AG04450 (cell line): Measurements from ENCODE around the gene IGFBP2. TPM values are rescaled to one million over a fixed set of nuclear protein-coding genes. Genes with fewer than 3 reads are reported as not detected.
A peak's percentile ranks its signal among the peaks of the same experiment; 100 is the strongest.

ENCODE experiments used
- CTCF ChIA-PET: fragments of 300-600, 350-600 bp; formaldehyde crosslinking; extraction: SDS; loops from one replicate; lab custom pipeline; 2022; ENCODE audit warnings: antibody characterized with exemption, inconsistent platforms; lab: Charles Lee
- POLR2A ChIA-PET: fragments of 350-600 bp; formaldehyde crosslinking; extraction: SDS; loops from one replicate; lab custom pipeline; 2021; ENCODE audit warnings: antibody characterized with exemption, inconsistent platforms; lab: Yijun Ruan, JAX
- DNase-seq: peaks from one replicate; pipeline ENCODE4 v3.0.0-alpha.2; 2011; ENCODE audit warnings: low read depth, low spot score
- H3K27ac ChIP-seq: one replicate; pipeline ENCODE4 v1.5.1; 2012; ENCODE audit warnings: low read depth, low read length, control low read depth
- H3K27me3 ChIP-seq: one replicate; pipeline ENCODE4 v1.6.0; 2012; ENCODE audit warnings: low read length; ENCODE audit not compliant: control insufficient read depth, insufficient read depth
- H3K4me3 ChIP-seq: 2 replicates; pipeline ENCODE4 v1.5.1; 2011; ENCODE audit warnings: mild to moderate bottlenecking, low read depth, low read length, control low read depth
- H3K9me3 ChIP-seq: 2 replicates; pipeline ENCODE4 v1.5.1; 2012; ENCODE audit warnings: low read length; ENCODE audit not compliant: control insufficient read depth, insufficient read depth
- polyA plus RNA-seq: library from polyadenylated mRNA; depleted of rRNA; stranded (reverse); fragments of >200 nt; gene quantifications from 2 replicates; pipeline ENCODE4 v1.2.3, GENCODE V29; 2011
- TF ChIP-seq, protein P1 (sequence below): IDR thresholded peaks from 2 replicates; pipeline ENCODE4 v1.5.1; 2011; ENCODE audit warnings: low read depth, low read length, control low read depth, inconsistent platforms

The IGFBP2 gene
- polyA plus RNA-seq, 1 experiment = 25.2 TPM

DNA sequence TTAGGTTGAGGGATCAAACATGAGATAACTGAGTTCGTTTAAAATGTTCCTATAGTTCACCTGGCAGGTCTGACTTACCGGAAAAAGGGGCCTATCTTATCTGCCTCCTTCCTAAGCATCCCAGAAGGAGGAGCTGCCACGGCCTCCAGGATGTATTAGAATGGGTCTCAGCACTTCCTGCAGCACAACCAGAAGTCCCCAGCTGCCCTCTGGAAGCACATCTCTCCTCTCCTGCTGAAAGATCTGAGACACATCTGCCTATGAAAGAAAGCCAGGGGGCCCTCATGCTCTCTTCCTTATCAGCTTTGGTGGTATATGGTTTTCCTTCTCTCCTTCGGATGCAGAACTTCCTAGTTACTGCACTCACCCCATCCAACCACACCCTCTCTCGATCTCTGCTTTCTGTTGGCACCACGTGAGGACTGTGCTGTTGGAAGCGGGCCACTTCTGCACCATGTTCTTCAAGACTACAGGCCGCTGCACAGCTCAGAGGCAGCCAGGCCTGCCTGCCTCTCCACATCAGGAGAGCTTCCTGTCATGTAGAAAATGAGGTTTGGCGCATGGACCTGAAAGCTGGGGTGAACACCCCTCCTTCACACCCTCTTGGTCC, 55.6 kb downstream of the IGFBP2 start:
- ChIA-PET POLR2A (no interaction called here), CTCF (interaction anchor here (0.6 to 1.2 kb wide), 2 partner anchors 378 to 459 kb away, joined by 3 read pairs; no protein-coding TSS in a partner anchor)
- H3K27me3 ChIP-seq = no peaks in the 10 kb centered on the region
- H3K4me3 ChIP-seq = peak overlapping the region; percentile 93
- peak overlapping the region; percentile 52 for H3K27ac ChIP-seq
- no peaks in the 10 kb centered on the region for H3K9me3 ChIP-seq
- TF ChIP-seq, protein P1, sequence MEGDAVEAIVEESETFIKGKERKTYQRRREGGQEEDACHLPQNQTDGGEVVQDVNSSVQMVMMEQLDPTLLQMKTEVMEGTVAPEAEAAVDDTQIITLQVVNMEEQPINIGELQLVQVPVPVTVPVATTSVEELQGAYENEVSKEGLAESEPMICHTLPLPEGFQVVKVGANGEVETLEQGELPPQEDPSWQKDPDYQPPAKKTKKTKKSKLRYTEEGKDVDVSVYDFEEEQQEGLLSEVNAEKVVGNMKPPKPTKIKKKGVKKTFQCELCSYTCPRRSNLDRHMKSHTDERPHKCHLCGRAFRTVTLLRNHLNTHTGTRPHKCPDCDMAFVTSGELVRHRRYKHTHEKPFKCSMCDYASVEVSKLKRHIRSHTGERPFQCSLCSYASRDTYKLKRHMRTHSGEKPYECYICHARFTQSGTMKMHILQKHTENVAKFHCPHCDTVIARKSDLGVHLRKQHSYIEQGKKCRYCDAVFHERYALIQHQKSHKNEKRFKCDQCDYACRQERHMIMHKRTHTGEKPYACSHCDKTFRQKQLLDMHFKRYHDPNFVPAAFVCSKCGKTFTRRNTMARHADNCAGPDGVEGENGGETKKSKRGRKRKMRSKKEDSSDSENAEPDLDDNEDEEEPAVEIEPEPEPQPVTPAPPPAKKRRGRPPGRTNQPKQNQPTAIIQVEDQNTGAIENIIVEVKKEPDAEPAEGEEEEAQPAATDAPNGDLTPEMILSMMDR = peak; percentile 14; the same call in 1 of the 2 replicates
- DNase-seq = no peak

DNA sequence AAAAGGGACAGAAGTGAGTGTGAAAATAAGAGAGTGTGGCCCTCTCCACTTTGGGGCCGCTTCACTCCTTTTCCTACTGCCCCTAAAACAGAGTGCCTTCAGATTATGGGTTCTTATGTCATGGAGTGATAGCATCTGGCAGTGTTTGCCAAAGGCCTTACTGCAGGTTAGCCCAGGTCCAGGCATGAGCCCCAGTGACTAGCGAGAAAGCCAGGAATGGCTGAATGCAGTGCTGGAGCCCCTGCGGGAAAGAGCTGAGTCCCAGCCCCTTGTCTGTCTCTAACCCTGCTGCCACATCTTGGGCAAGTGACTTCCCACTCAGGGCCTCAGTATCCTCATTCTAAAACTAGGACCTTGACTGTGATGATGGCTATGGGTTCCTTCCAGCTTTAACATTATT, 56.2 kb downstream of the IGFBP2 start:
- TF ChIP-seq, protein P1 = no peak
- Histone ChIP-seq H3K4me3 (peak overlapping the region; percentile 93), H3K9me3 (no peaks in the 10 kb centered on the region; the same call in 1 of the 2 replicates), H3K27ac (peak overlapping the region; percentile 52), H3K27me3 (no peaks in the 10 kb centered on the region)
- POLR2A ChIA-PET = interaction anchor here (0.7 kb wide), 1 partner anchor 22 kb away, joined by 8 read pairs; no protein-coding TSS in a partner anchor
- CTCF ChIA-PET = interaction anchor here (0.8 kb wide), 1 partner anchor 534 kb away, joined by 15 read pairs; no protein-coding TSS in a partner anchor
- DNase-seq = no peak

DNA sequence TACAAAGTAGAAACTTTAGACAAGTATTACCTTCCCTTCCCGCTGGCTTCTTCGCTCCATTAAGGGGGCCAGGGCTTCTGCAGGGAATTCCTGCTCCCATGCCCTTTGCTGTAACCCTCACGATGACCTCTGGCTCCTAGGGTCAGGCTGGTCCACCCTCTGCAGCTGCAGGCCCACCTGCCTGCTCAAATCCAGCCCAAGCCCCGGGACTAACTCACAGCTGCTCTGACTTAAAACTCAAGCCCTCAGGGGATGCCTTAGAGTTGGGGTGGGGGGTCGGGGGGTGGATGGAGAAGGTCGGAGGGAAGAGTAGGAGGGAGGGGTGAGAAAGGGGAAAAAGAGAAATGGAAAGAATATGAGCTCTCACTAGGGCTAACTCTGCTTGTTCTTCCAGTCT, 57.2 kb downstream of the IGFBP2 start:
- TF ChIP-seq, protein P1 = no peak
- ChIA-PET CTCF (no interaction called here), POLR2A (interaction anchor here (0.6 kb wide), 1 partner anchor 539 kb away, joined by 7 read pairs; no protein-coding TSS in a partner anchor)
- no peak for DNase-seq
- Histone ChIP-seq H3K27ac (peak overlapping the region; percentile 57), H3K4me3 (peak overlapping the region; percentile 93), H3K27me3 (no peaks in the 10 kb centered on the region), H3K9me3 (no peaks in the 10 kb centered on the region; the same call in 1 of the 2 replicates)

DNA sequence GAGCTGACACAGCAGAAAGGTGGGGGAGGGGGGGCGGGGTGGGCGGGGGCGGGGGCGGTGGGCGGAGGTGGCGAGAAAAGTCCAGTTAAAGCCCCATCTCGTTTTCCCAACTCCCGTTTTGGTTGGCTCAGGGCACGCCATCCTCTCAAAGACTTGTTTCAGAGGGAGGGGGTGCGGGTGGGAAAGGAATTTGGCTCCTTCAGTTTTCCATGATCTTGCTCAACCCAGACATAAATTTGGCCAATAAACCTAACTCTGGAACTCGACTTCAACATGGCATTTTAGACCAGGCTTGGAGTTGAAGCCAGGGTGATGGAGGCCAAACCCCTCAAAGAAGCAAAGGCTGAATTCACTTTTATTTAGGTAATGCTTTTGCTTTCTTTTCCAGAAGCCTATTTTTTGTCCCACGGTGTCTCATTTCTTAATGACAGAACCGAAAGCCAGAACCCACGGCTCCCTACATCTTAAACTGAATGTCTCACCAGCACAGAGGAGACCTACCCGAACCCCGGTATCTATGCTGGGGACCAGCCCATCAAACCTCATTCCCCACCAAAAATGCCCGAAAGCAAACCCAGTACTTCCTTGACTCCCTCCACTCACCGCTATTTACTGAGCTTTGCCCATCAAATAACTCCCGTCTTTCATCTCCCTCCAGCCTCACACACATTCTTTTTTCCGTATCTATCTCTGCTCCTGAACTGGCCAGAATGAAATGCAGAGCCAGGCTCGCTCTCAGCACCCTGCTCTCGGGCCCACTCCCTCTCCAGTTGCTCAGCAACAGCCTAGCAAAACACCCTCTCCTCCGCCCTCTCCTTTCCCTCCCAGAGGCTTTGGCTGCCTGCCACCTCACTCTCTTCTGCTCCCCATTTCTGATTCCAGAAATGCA, 57.9 kb downstream of the IGFBP2 start:
- Histone ChIP-seq H3K27ac (peak overlapping the region; percentile 75), H3K4me3 (peak overlapping the region; percentile 93), H3K27me3 (no peaks in the 10 kb centered on the region), H3K9me3 (no peaks in the 10 kb centered on the region; the same call in 1 of the 2 replicates)
- TF ChIP-seq, protein P1 = no peak
- ChIA-PET POLR2A (interaction anchor here (0.6 kb wide), 11 partner anchors 84 to 702 kb away, joined by 3 to 10 read pairs (median 4); no protein-coding TSS in a partner anchor), CTCF (interaction anchor here (0.6 kb wide), 1 partner anchor 354 kb away, joined by 4 read pairs; no protein-coding TSS in a partner anchor)
- DNase-seq = no peak
